HEK293T (cell line): ENCODE results near the gene CCP110.

Experiments
- ARNT ChIP-seq: fragments of 450-650 bp; IDR thresholded peaks from 2 replicates; pipeline ENCODE4 v1.6.1; 2017; ENCODE audit warnings: mild to moderate bottlenecking
- BHLHE40 ChIP-seq: fragments of 450-650 bp; IDR thresholded peaks from 2 replicates; pipeline ENCODE4 v1.6.1; 2016; ENCODE audit warnings: mild to moderate bottlenecking, moderate library complexity, borderline replicate concordance
- CTBP1 ChIP-seq: fragments of 450-650 bp; IDR thresholded peaks from 2 replicates; pipeline ENCODE4 v1.6.1; 2016; ENCODE audit warnings: borderline replicate concordance
- ELF4 ChIP-seq: fragments of 450-650 bp; IDR thresholded peaks from 2 replicates; pipeline ENCODE4 v1.6.1; 2017; ENCODE audit warnings: antibody characterized with exemption
- FOXK2 ChIP-seq: fragments of 450-650 bp; IDR thresholded peaks from 2 replicates; pipeline ENCODE4 v1.6.1; 2016; ENCODE audit warnings: mild to moderate bottlenecking
- FOXM1 ChIP-seq: fragments of 450-650 bp; IDR thresholded peaks from 2 replicates; pipeline ENCODE4 v1.6.1; 2017; ENCODE audit warnings: mild to moderate bottlenecking, borderline replicate concordance
- PKNOX1 ChIP-seq: fragments of 450-650 bp; IDR thresholded peaks from 2 replicates; pipeline ENCODE4 v1.6.1; 2016
- SP1 ChIP-seq: fragments of 450-650 bp; IDR thresholded peaks from 2 replicates; pipeline ENCODE4 v1.6.1; 2017
- SUZ12 ChIP-seq: fragments of 450-650 bp; IDR thresholded peaks from 2 replicates; pipeline ENCODE4 v1.6.1; 2016; ENCODE audit warnings: mild to moderate bottlenecking

DNA sequence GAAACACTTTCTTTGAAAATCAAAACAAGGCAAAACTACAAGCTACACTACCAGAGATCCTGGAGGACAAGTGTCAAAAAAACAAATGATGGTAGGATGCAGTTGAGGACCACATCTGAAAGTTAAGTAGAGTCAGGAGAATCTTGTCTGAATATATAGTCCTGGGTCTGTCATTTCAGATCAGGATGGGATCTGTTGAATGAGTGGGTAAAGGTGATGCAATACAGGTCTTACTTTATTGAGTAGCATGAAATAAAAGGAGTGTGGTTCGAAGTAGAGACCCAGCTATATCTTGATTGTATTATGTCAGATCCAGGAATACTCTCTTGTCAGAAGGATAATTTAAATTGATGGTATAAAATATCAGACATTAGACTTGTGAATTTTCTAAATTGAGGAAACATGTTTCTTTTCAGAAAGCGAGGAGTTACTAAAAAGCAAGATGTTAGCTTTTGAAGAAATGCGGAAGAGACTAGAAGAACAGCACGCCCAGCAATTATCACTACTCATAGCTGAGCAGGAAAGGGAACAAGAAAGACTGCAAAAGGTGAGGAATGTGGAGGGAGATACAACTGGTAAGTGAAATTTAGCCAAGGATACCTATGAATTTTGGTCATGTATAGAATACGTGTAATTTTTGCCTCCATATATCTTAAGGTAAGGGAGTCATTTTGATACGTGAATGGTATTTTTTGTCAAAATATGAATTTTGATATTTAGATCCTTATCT, 16.7 kb downstream of the CCP110 start:
- TF ChIP-seq BHLHE40 (no peak), PKNOX1 (no peak), FOXM1 (no peak), ELF4 (no peak), CTBP1 (no peak), SUZ12 (no peak), SP1 (no peak), FOXK2 (no peak), ARNT (no peak)
